GM13976 (cell line): ENCODE results near the gene FRYL.

Experiments used
- DNase-seq: peaks from one replicate; pipeline ENCODE4 v3.0.0; 2012; ENCODE audit warnings: low spot score
- CTCF ChIP-seq: IDR thresholded peaks from 2 replicates; pipeline ENCODE4 v1.5.1; 2012; ENCODE audit warnings: borderline replicate concordance, mild to moderate bottlenecking; ENCODE audit not compliant: insufficient read depth; ENCODE audit errors: extremely low read depth, missing control alignments, control extremely low read depth
- in situ Hi-C: fragments of 300-500 bp; cut with MboI; formaldehyde crosslinking; loops from one replicate; pipeline ENCODE4 v1.12.0; 2022; ENCODE audit warnings: low sequenced_read_pairs, mixed read lengths, inconsistent platforms; ENCODE audit not compliant: unreplicated experiment

Gene FRYL

GRCh38 chr4:48774760-48775710 lies 5.0 kb downstream of the FRYL start:
- in situ Hi-C loops, result no loop called here
- no peak for DNase-seq
- no peak for TF ChIP-seq CTCF

GRCh38 chr4:48772556-48772955 lies 7.5 kb downstream of the FRYL start:
- in situ Hi-C loops, result no loop called here
- no peak for DNase-seq
- no peak for TF ChIP-seq CTCF

GRCh38 chr4:48767055-48767929 lies 12.8 kb downstream of the FRYL start:
- TF ChIP-seq CTCF, result no peak
- no peak for DNase-seq
- in situ Hi-C loops, result loop anchor here (10.0 kb wide), 1 partner anchor 162 kb away; no protein-coding TSS in a partner anchor

- TF ChIP-seq CTCF, result no peak
- in situ Hi-C loops, result loop anchor here (10.0 kb wide), 1 partner anchor 161 kb away; no protein-coding TSS in a partner anchor
- DNase-seq, result peak; percentile 29
These were observed 13.8 kb downstream of the FRYL start for GRCh38 chr4:48766131-48766792.

- DNase-seq, result no peak
- in situ Hi-C loops, result loop anchor here (10.0 kb wide), 1 partner anchor 158 kb away; no protein-coding TSS in a partner anchor
These were observed 17.7 kb downstream of the FRYL start for GRCh38 chr4:48762408-48762807.

More at GRCh38 chr4:48762408-48762807, 17.7 kb downstream of the FRYL start:
- TF ChIP-seq CTCF, result no peak
